ENCODE measurements around the gene TBC1D10B. TPM values are rescaled to one million over a fixed set of nuclear protein-coding genes. Genes with fewer than 3 reads are reported as not detected.

Gene TBC1D10B
- total and polyA plus RNA-seq, 3 experiments from 2014 or later = 17.3 to 61.4 (median 59.0) TPM

DNA sequence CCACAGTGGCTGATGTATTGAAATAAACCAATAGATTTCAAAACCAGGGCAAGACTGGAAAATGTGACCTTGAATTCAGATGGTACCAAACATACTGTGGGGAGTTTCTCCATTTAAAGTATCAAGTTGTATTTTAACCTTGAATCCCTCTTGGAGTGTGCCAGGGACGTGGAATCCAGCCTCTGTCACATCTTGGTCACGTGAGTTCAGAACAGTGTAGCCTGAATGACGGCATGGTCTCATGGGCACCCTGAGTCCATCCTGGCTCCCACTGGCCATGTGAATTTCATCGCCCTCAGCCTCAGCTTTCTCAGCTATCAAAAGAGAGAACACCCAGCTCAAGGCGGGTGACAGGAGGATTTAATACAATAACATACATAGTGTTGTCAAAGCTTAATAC is 43.9 kb upstream of the TBC1D10B start:
- Histone ChIP-seq H3K9me3 (ENCODE audit: low read length) (no peaks in the 10 kb centered on the region), H3K4me3 (ENCODE audit: low read length) (no peak overlapping the region), H3K27me3 (ENCODE audit: insufficient read depth, low read length, poor library complexity, severe bottlenecking) (no peaks in the 10 kb centered on the region), H3K27ac (ENCODE audit: low read depth, low read length) (no peak overlapping the region), H3K36me3 (ENCODE audit: insufficient read depth, low read length) (no peaks in the 10 kb centered on the region), H3K4me1 (ENCODE audit: insufficient read depth, low read length) (peaks cover 11% of the 10 kb centered on the region)
- no peaks in the 10 kb centered on the region for H3K9me3 Mint-ChIP-seq
- no peaks in the 10 kb centered on the region for H3K27me3 Mint-ChIP-seq
- DNase-seq = no peak
- peaks cover 19 to 27% (median 23%) of the 10 kb centered on the region in 3 donors for H3K4me1 Mint-ChIP-seq
- no peak overlapping the region for H3K27ac Mint-ChIP-seq
- peaks cover 0 to 15% (median 4%) of the 10 kb centered on the region in 3 donors for H3K36me3 Mint-ChIP-seq
- POLR2A ChIA-PET = no interaction called here
- CTCF ChIA-PET = interaction anchor here (0.8 to 1.0 kb wide), 2 partner anchors 16 to 323 kb away, joined by 3 read pairs; partner anchors contain the start of genes DCTPP1 and TBX6
- H3K4me3 Mint-ChIP-seq = no peak overlapping the region

- Histone ChIP-seq H3K27me3 (ENCODE audit: insufficient read depth, low read length, poor library complexity, severe bottlenecking) (no peaks in the 10 kb centered on the region), H3K36me3 (ENCODE audit: insufficient read depth, low read length) (no peaks in the 10 kb centered on the region), H3K4me3 (ENCODE audit: low read length) (no peak overlapping the region), H3K9me3 (ENCODE audit: low read length) (no peaks in the 10 kb centered on the region), H3K27ac (ENCODE audit: low read depth, low read length) (no peak overlapping the region), H3K4me1 (ENCODE audit: insufficient read depth, low read length) (peaks cover 9% of the 10 kb centered on the region)
- H3K36me3 Mint-ChIP-seq = peaks cover 0 to 15% (median 4%) of the 10 kb centered on the region in 3 donors
- peaks cover 18 to 31% (median 25%) of the 10 kb centered on the region in 3 donors for H3K4me1 Mint-ChIP-seq
- H3K9me3 Mint-ChIP-seq = no peaks in the 10 kb centered on the region
- POLR2A ChIA-PET = no interaction called here
- H3K27ac Mint-ChIP-seq = peak overlapping the region in 2 of 8 donors; percentile 29
- H3K27me3 Mint-ChIP-seq = no peaks in the 10 kb centered on the region
- CTCF ChIA-PET = interaction anchor here (1.0 to 1.5 kb wide), 3 partner anchors 16 to 321 kb away, joined by 3 to 5 read pairs (median 4); partner anchors contain the start of genes DCTPP1 and TBX6
- DNase-seq = no peak
- H3K4me3 Mint-ChIP-seq = no peak overlapping the region
Observed at GRCh38 chr16:30413112-30413806, 43.0 kb upstream of the TBC1D10B start.

DNA sequence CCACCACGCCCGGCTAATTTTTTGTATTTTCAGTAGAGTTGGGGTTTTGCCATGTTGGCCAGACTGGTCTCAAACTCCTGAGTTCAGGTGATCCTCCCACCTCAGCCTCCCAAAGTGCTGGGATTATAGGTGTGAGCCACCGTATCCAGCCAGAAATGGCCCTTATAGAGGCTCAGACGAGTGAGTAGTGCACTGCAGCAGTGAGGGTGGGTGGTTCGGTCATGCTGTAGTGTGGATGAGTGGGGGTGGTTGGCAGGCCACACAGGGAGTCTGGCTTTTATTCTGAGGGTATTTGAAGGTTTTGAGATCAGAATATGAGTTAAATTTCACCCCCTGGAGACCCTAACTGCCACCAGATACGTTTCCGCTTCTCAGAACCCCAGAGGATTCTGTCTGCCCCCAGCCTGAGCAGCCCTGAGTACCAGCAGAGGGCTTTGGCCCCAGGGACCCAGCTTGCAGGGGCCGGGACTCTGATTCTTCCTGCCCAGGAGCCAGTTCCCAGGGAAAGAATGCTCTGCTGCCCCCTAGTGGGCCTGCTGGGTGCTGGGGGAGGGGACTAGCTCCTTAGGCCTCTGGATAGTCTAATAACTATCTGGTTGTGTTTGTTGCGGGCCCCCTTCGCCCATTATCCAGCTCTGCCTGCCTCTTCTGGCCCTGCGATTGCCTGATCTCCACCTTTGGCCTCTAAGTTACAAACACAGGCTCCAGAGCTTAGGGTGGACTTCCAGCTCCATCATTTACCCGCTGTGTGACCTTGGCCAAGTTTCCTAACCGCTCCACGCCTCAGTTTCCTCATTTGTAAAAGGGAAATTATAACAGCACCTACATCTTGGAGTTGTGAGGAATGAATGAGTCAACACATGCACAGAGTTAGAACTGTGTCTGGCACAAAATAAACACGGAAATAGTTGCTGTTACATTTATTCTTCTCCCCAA is 39.1 kb upstream of the TBC1D10B start:
- Mint-ChIP-seq H3K4me3 (peak overlapping the region; percentile 38 to 91 (median 76)), H3K27me3 (no peaks in the 10 kb centered on the region), H3K9me3 (no peaks in the 10 kb centered on the region), H3K36me3 (peaks cover 0 to 17% (median 0%) of the 10 kb centered on the region in 3 donors), H3K4me1 (peaks cover 22 to 34% (median 23%) of the 10 kb centered on the region in 3 donors), H3K27ac (peak overlapping the region in 7 of 8 donors; percentile 22 to 89 (median 59))
- peak; percentile 82 to 94 (median 91) for DNase-seq
- no peaks in the 10 kb centered on the region for H3K36me3 ChIP-seq (ENCODE audit: insufficient read depth, low read length)
- no peaks in the 10 kb centered on the region for H3K9me3 ChIP-seq (ENCODE audit: low read length)
- ChIA-PET CTCF (interaction anchor here (0.6 to 3.8 kb wide), 40 partner anchors 8 to 366 kb away, joined by 3 to 28 read pairs (median 4); partner anchors contain the start of genes CD2BP2, DCTPP1, GDPD3 and SEPTIN1), POLR2A (interaction anchor here (0.6 to 1.9 kb wide), 8 partner anchors 9 to 619 kb away, joined by 3 to 12 read pairs (median 6); partner anchors contain the start of genes DCTPP1 and KIF22)
- peaks cover 12% of the 10 kb centered on the region for H3K4me1 ChIP-seq (ENCODE audit: insufficient read depth, low read length)
- no peak overlapping the region for H3K27ac ChIP-seq (ENCODE audit: low read depth, low read length)
- H3K4me3 ChIP-seq (ENCODE audit: low read length) = no peak overlapping the region
- no peaks in the 10 kb centered on the region for H3K27me3 ChIP-seq (ENCODE audit: insufficient read depth, low read length, poor library complexity, severe bottlenecking)

GRCh38 chr16:30407804-30408534 is 37.7 kb upstream of the TBC1D10B start:
- no peaks in the 10 kb centered on the region for H3K9me3 ChIP-seq (ENCODE audit: low read length)
- POLR2A ChIA-PET = interaction anchor here (1.0 to 2.6 kb wide), 6 partner anchors 10 to 343 kb away, joined by 3 to 20 read pairs (median 10); partner anchors contain the start of genes ALDOA, SEPTIN1 and ZNF48
- no peak for DNase-seq
- CTCF ChIA-PET = interaction anchor here (0.7 to 3.8 kb wide), 17 partner anchors 9 to 353 kb away, joined by 3 to 28 read pairs (median 5); partner anchors contain the start of genes DCTPP1, SEPTIN1, TBC1D10B and ZNF48
- Mint-ChIP-seq H3K27me3 (no peaks in the 10 kb centered on the region), H3K9me3 (no peaks in the 10 kb centered on the region), H3K4me1 (peaks cover 22 to 34% (median 23%) of the 10 kb centered on the region in 3 donors), H3K27ac (peak overlapping the region; percentile 12 to 89 (median 56)), H3K4me3 (peak overlapping the region; percentile 63 to 96 (median 76)), H3K36me3 (peaks cover 0 to 11% (median 0%) of the 10 kb centered on the region in 3 donors)
- peaks cover 12% of the 10 kb centered on the region for H3K4me1 ChIP-seq (ENCODE audit: insufficient read depth, low read length)
- peak overlapping the region; percentile 87 for H3K4me3 ChIP-seq (ENCODE audit: low read length)
- H3K36me3 ChIP-seq (ENCODE audit: insufficient read depth, low read length) = no peaks in the 10 kb centered on the region
- peak overlapping the region; percentile 54 for H3K27ac ChIP-seq (ENCODE audit: low read depth, low read length)
- no peaks in the 10 kb centered on the region for H3K27me3 ChIP-seq (ENCODE audit: insufficient read depth, low read length, poor library complexity, severe bottlenecking)

- H3K9me3 Mint-ChIP-seq = no peaks in the 10 kb centered on the region
- H3K9me3 ChIP-seq (ENCODE audit: low read length) = no peaks in the 10 kb centered on the region
- POLR2A ChIA-PET = interaction anchor here (0.6 to 2.6 kb wide), 11 partner anchors 11 to 389 kb away, joined by 3 to 20 read pairs (median 4); partner anchors contain the start of genes ALDOA, DCTPP1, SEPTIN1 and ZNF48
- peak within 1 kb of the TSS; percentile 54 for H3K27ac ChIP-seq (ENCODE audit: low read depth, low read length)
- peak within 1 kb of the TSS; percentile 81 to 98 (median 94) for H3K27ac Mint-ChIP-seq
- peaks cover 22 to 34% (median 23%) of the 10 kb centered on the region in 3 donors for H3K4me1 Mint-ChIP-seq
- no peaks in the 10 kb centered on the region for H3K27me3 ChIP-seq (ENCODE audit: insufficient read depth, low read length, poor library complexity, severe bottlenecking)
- H3K36me3 Mint-ChIP-seq = peaks cover 0 to 10% (median 0%) of the 10 kb centered on the region in 3 donors
- H3K4me1 ChIP-seq (ENCODE audit: insufficient read depth, low read length) = peaks cover 12% of the 10 kb centered on the region
- H3K4me3 ChIP-seq (ENCODE audit: low read length) = peak within 1 kb of the TSS; percentile 87
- CTCF ChIA-PET = interaction anchor here (0.7 to 3.8 kb wide), 18 partner anchors 11 to 352 kb away, joined by 3 to 28 read pairs (median 3); partner anchors contain the start of genes DCTPP1, SEPTIN1, TBC1D10B and TBX6
- H3K27me3 Mint-ChIP-seq = no peaks in the 10 kb centered on the region
- H3K4me3 Mint-ChIP-seq = peak within 1 kb of the TSS; percentile 88 to 99 (median 91)
- no peaks in the 10 kb centered on the region for H3K36me3 ChIP-seq (ENCODE audit: insufficient read depth, low read length)
- DNase-seq = peak; percentile 79 to 90 (median 90)
Observed at GRCh38 chr16:30407102-30407803, 37.0 kb upstream of the TBC1D10B start, which contains the start of gene ZNF771. ZNF771 (plus strand) TSS chr16:30407606; CDS start chr16:30408054, 448 bp downstream.

GRCh38 chr16:30406795-30407101 is 36.5 kb upstream of the TBC1D10B start:
- peaks cover 20 to 31% (median 23%) of the 10 kb centered on the region in 3 donors for H3K4me1 Mint-ChIP-seq
- H3K4me3 ChIP-seq (ENCODE audit: low read length) = peak overlapping the region; percentile 87
- peak overlapping the region; percentile 88 to 99 (median 91) for H3K4me3 Mint-ChIP-seq
- H3K36me3 ChIP-seq (ENCODE audit: insufficient read depth, low read length) = no peaks in the 10 kb centered on the region
- no peaks in the 10 kb centered on the region for H3K27me3 ChIP-seq (ENCODE audit: insufficient read depth, low read length, poor library complexity, severe bottlenecking)
- no peak for DNase-seq
- H3K27ac Mint-ChIP-seq = peak overlapping the region; percentile 81 to 98 (median 94)
- POLR2A ChIA-PET = interaction anchor here (0.6 to 2.6 kb wide), 11 partner anchors 11 to 389 kb away, joined by 3 to 20 read pairs (median 4); partner anchors contain the start of genes ALDOA, DCTPP1, SEPTIN1 and ZNF48
- H3K9me3 Mint-ChIP-seq = no peaks in the 10 kb centered on the region
- no peaks in the 10 kb centered on the region for H3K27me3 Mint-ChIP-seq
- peak overlapping the region; percentile 54 for H3K27ac ChIP-seq (ENCODE audit: low read depth, low read length)
- H3K4me1 ChIP-seq (ENCODE audit: insufficient read depth, low read length) = peaks cover 12% of the 10 kb centered on the region
- CTCF ChIA-PET = interaction anchor here (0.7 to 3.8 kb wide), 16 partner anchors 11 to 352 kb away, joined by 3 to 28 read pairs (median 4); partner anchors contain the start of genes DCTPP1, SEPTIN1, TBC1D10B and TBX6
- no peaks in the 10 kb centered on the region for H3K9me3 ChIP-seq (ENCODE audit: low read length)
- H3K36me3 Mint-ChIP-seq = peaks cover 0 to 5% (median 0%) of the 10 kb centered on the region in 3 donors
